Esophagus muscularis mucosa (tissue), 4 donors: ENCODE results near the gene PTPN22. TPM values are rescaled to one million over a fixed set of nuclear protein-coding genes. Genes with fewer than 3 reads are reported as not detected.

ENCODE experiments used
- DNase-seq: peaks from one replicate; pipeline ENCODE4 v3.0.0-alpha.2; 2017; ENCODE audit errors: extremely low spot score
- H3K27ac ChIP-seq, 4 donors: fragments of 200-600 bp; sonication (generic); replicated peaks in 1 of 4; 1 replicate in 3 of 4; 2 replicates in 1 of 4; pipeline ENCODE4 v1.5.1; 2016 to 2019; ENCODE audit warnings: mild to moderate bottlenecking in 1 of 4
- H3K27me3 ChIP-seq, 4 donors: fragments of 200-600 bp; sonication (generic); one replicate each; pipeline versions ENCODE4 v1.5.1 to v1.6.0; 2016 to 2019
- H3K36me3 ChIP-seq, 4 donors: fragments of 200-600 bp; sonication (generic); one replicate each; pipeline ENCODE4 v1.5.1; 2016 to 2019
- H3K4me1 ChIP-seq, 4 donors: fragments of 200-600 bp; sonication (generic); one replicate each; pipeline ENCODE4 v1.5.1; 2016 to 2019
- H3K4me3 ChIP-seq, 4 donors: fragments of 200-600 bp; sonication (generic); 1 replicate in 2 of 4; 2 replicates in 2 of 4; pipeline ENCODE4 v1.5.1; 2016 to 2019; ENCODE audit warnings: mild to moderate bottlenecking in 4 of 4, moderate library complexity in 1 of 4
- H3K9me3 ChIP-seq, 4 donors: fragments of 200-600 bp; sonication (generic); 1 replicate in 3 of 4; 2 replicates in 1 of 4; pipeline ENCODE4 v1.5.1; 2016 to 2019
- EP300 ChIP-seq: sonication (generic); formaldehyde crosslinking; IDR thresholded peaks from one replicate; pipeline ENCODE4 v1.6.1; 2017; ENCODE audit warnings: antibody characterized with exemption
- POLR2A ChIP-seq: fragments of 450-650 bp; IDR thresholded peaks from one replicate; pipeline ENCODE4 v1.6.1; 2017; ENCODE audit warnings: antibody characterized with exemption, moderate library complexity, mild to moderate bottlenecking, low read depth
- POLR2AphosphoS5 ChIP-seq, 2 donors: sonication (generic); formaldehyde crosslinking; IDR thresholded peaks; one replicate each; pipeline ENCODE4 v1.6.1; 2017; ENCODE audit warnings: antibody characterized with exemption in 2 of 2
- WGBS: methylation state at CpG from one replicate; pipeline ENCODE4 v1.1.5; 2018; 5-methylcytosine and 5-hydroxymethylcytosine counted together
- intact Hi-C: fragments of 100-400 bp; cut with DNase I; formaldehyde crosslinking; loops from one replicate; pipeline ENCODE4 v1.15.1; 2023
- total RNA-seq, 4 donors: library from RNA; depleted of rRNA; stranded (reverse); fragments of >200 nt; gene quantifications; one replicate each; pipeline versions ENCODE4 v1.1.0 to v1.2.1, GENCODE V29; 2016
- TF ChIP-seq, protein P1 (sequence below), 3 experiments: fragments of 200-600 bp in 2 of 3; fragments of 450-650 bp in 1 of 3; sonication (generic) in 2 of 3; IDR thresholded peaks; one replicate each; pipeline ENCODE4 v1.5.1; 2017 to 2019; ENCODE audit warnings: antibody characterized with exemption in 3 of 3, mild to moderate bottlenecking in 2 of 3, moderate library complexity in 1 of 3

PTPN22 gene
- total RNA-seq, 4 donors from 2014 or later, result 0.29 to 2.3 (median 0.63) TPM

DNA sequence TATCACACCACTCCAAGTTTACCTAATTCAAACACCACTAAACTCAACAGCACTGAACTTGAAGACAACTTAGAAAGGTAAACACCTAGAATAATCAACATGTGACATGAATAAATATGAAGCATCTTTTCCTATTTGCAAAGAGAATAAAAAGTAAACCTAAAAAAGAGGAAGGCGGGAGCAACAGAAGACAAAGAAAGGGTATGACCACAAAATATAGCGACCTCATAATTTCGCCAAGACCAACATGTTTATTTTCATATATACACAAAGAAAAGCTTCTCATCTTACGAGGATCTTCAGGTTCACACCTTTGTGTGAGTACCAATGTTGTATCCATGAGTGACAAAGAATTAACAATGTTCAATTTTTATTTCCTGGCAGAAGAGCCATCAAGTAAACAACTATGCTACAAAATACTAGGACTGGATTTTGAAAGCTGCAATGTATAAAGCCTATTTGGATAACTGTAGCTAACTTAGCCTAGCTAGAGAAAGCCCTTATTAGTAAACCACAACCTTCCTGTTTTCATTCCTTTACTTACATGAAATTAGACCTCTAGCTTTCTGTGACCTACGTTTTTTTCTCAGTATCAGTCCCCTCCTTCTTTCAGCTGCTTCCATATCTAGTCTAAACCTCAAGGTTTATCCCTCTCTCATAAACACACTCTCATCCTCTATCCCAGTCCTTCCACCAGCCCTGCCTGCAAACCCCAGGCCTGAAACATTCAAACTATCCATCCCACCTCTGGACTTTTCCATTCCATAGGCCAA lies 91.0 kb downstream of the PTPN22 start:
- TF ChIP-seq POLR2AphosphoS5 (IDR thresholded peaks at IDR 0.05) (no peak), EP300 (no peak), POLR2A (no peak)

DNA sequence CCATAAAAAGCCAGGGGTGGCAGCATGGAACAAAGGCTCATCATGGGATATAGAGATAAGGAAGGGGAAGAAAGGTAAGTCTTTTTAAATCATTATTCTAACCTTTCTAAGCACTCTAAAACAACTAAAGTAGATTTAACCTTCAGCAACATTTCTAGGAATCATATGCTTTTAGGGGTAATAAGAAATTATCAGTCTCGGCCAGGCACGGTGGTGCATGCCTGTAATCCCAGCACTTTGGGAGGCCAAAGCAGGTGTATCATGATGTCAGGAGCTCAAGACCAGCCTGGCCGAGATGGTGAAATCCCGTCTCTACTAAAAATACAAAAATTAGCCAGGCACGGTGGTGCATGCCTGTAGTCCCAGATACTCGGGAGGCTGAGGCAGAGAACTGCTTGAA lies 92.0 kb downstream of the PTPN22 start:
- WGBS, result 94% methylated on average over 6 of the region's 6 CpGs
- intact Hi-C loops, result no loop called here
- Histone ChIP-seq H3K9me3 (no peaks in the 10 kb centered on the region), H3K36me3 (peaks cover 12 to 26% (median 21%) of the 10 kb centered on the region in 4 donors), H3K27me3 (no peaks in the 10 kb centered on the region), H3K27ac (no peak overlapping the region), H3K4me1 (peaks cover 37 to 50% (median 46%) of the 10 kb centered on the region in 4 donors), H3K4me3 (no peak overlapping the region)
- no peak for TF ChIP-seq POLR2AphosphoS5 (IDR thresholded peaks at IDR 0.05)
- TF ChIP-seq, protein P1, sequence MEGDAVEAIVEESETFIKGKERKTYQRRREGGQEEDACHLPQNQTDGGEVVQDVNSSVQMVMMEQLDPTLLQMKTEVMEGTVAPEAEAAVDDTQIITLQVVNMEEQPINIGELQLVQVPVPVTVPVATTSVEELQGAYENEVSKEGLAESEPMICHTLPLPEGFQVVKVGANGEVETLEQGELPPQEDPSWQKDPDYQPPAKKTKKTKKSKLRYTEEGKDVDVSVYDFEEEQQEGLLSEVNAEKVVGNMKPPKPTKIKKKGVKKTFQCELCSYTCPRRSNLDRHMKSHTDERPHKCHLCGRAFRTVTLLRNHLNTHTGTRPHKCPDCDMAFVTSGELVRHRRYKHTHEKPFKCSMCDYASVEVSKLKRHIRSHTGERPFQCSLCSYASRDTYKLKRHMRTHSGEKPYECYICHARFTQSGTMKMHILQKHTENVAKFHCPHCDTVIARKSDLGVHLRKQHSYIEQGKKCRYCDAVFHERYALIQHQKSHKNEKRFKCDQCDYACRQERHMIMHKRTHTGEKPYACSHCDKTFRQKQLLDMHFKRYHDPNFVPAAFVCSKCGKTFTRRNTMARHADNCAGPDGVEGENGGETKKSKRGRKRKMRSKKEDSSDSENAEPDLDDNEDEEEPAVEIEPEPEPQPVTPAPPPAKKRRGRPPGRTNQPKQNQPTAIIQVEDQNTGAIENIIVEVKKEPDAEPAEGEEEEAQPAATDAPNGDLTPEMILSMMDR (IDR thresholded peaks at IDR 0.05), result no peak
- TF ChIP-seq EP300, result no peak
- no peak for TF ChIP-seq POLR2A
- no peak for DNase-seq

More for the DNA sequence above, 91.0 kb downstream of the PTPN22 start:
- no peak for DNase-seq
- Histone ChIP-seq H3K4me3 (no peak overlapping the region), H3K9me3 (no peaks in the 10 kb centered on the region), H3K36me3 (peaks cover 12 to 17% (median 14%) of the 10 kb centered on the region in 4 donors), H3K27me3 (no peaks in the 10 kb centered on the region), H3K27ac (no peak overlapping the region), H3K4me1 (peaks cover 38 to 56% (median 51%) of the 10 kb centered on the region in 4 donors)
- 77% methylated on average over 5 of the region's 5 CpGs for WGBS
- intact Hi-C loops, result no loop called here

DNA sequence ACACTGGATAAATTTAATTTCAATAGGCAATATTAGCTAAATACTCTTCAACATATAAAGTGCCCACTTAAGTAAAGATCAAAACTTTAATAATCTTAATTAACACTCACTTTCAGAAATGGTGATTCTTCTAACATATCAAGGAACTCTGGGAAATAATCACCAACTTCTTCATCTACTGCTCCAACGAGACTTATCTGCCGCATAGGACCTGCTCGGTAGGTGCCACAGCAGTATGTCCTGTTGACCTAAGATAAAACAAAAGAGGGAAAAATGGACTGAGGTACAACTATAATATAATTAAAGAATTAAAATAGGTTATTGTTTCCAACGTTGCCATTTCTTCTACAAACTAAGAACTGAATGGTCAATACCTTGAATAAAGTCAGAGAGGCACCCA lies 94.0 kb downstream of the PTPN22 start:
- H3K4me1 ChIP-seq, result peaks cover 17 to 31% (median 26%) of the 10 kb centered on the region in 4 donors
- TF ChIP-seq EP300, result no peak
- TF ChIP-seq POLR2AphosphoS5 (IDR thresholded peaks at IDR 0.05), result no peak
- TF ChIP-seq, protein P1 (IDR thresholded peaks at IDR 0.05), result no peak
- TF ChIP-seq POLR2A, result no peak
- H3K27ac ChIP-seq, result no peak overlapping the region
- no peaks in the 10 kb centered on the region for H3K27me3 ChIP-seq
- peaks cover 12 to 40% (median 31%) of the 10 kb centered on the region in 4 donors for H3K36me3 ChIP-seq
- H3K9me3 ChIP-seq, result no peaks in the 10 kb centered on the region
- DNase-seq, result no peak
- H3K4me3 ChIP-seq, result no peak overlapping the region
- WGBS, result 89% methylated on average over 4 of the region's 4 CpGs
- intact Hi-C loops, result no loop called here

DNA sequence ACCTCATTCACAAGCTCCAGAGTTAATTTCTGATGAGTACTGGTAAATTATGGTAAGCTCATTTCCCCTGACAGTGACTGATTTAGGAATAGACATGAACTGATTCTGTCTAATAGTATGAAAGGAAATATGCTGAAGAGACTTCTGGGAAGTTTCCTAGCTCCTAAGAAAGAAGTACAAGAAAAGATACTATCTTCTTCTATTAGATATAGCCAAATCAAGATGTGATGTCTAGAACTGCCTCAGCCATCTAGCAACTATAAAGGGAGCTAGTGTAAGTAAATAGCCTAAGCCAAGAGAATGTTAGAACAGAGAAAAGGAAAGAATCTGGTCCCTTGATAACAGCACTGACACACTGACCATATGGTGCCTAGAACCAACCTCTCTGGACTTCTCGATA lies 101.5 kb downstream of the PTPN22 start:
- peaks cover 18 to 50% (median 38%) of the 10 kb centered on the region in 4 donors for H3K36me3 ChIP-seq
- H3K9me3 ChIP-seq, result no peaks in the 10 kb centered on the region
- peaks cover 0 to 14% (median 7%) of the 10 kb centered on the region in 4 donors for H3K4me1 ChIP-seq
- H3K4me3 ChIP-seq, result no peak overlapping the region
- no peak for TF ChIP-seq EP300
- no peak for DNase-seq
- intact Hi-C loops, result no loop called here
- WGBS, result 68% methylated on average over 1 of the region's 1 CpG
- H3K27ac ChIP-seq, result no peak overlapping the region
- H3K27me3 ChIP-seq, result no peaks in the 10 kb centered on the region

DNA sequence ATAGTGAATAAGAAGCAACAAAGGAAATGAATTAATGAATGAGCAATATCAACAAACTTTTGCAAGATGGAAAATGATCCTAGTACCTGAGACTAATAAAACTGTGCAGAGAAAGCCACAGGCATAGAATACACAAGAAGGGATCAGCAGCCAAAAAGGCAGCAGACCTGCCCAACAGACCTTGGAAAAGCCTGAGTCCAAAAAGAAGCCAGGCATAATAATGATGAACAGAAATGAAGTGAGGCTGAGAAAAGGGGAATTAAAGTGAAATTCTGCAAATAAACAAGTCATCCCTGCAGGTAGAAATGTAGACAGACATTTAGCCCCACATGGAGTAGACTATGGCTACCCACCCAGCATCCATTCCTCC lies 101.9 kb downstream of the PTPN22 start:
- no peaks in the 10 kb centered on the region for H3K9me3 ChIP-seq
- intact Hi-C loops, result loop anchor here (5.0 kb wide), 1 partner anchor 33 kb away; no protein-coding TSS in a partner anchor
- no peak for DNase-seq
- H3K27me3 ChIP-seq, result no peaks in the 10 kb centered on the region
- H3K27ac ChIP-seq, result no peak overlapping the region
- H3K36me3 ChIP-seq, result peaks cover 18 to 51% (median 36%) of the 10 kb centered on the region in 4 donors
- H3K4me1 ChIP-seq, result peaks cover 0 to 14% (median 7%) of the 10 kb centered on the region in 4 donors
- no peak overlapping the region for H3K4me3 ChIP-seq
- TF ChIP-seq, protein P1 (IDR thresholded peaks at IDR 0.05), result no peak
- no peak for TF ChIP-seq EP300
- no peak for TF ChIP-seq POLR2A
- no peak for TF ChIP-seq POLR2AphosphoS5 (IDR thresholded peaks at IDR 0.05)
